A549 (cell line): Measurements from ENCODE around the gene SOX13. TPM values are rescaled to one million over a fixed set of nuclear protein-coding genes. Genes with fewer than 3 reads are reported as not detected.

Source experiments
- ATAC-seq, 2 experiments: fragments of 200-7000 bp in 1 of 2; fragments of >200 bp in 1 of 2; cut with Nextera tagmentation in 1 of 2; cut with Tn5 transposase in 1 of 2; 3 replicates each; pipeline versions ENCODE4 v1.8.0 to v1.9.1; 2018 to 2020; ENCODE audit warnings: mild to moderate bottlenecking in 1 of 2, moderate library complexity in 1 of 2
- CTCF ChIA-PET: fragments of 300-600 bp; sonication (Branson Sonifier 250); formaldehyde crosslinking; extraction: SDS; loops from one replicate; lab custom pipeline; 2021; ENCODE audit warnings: antibody characterized with exemption, inconsistent platforms; lab: Yijun Ruan, JAX
- POLR2A ChIA-PET: fragments of 350-600 bp; formaldehyde crosslinking; extraction: SDS; loops from one replicate; lab custom pipeline; 2021; ENCODE audit warnings: antibody characterized with exemption, inconsistent platforms; lab: Yijun Ruan, JAX
- DNase-seq, 2 experiments: peaks; one replicate each; pipeline versions ENCODE4 v3.0.0 to v3.0.0-alpha.2; 2011 to 2016; ENCODE audit warnings: low read depth in 1 of 2, low spot score in 1 of 2
- FAIRE-seq: peaks from 2 replicates; lab custom pipeline; 2011; peaks lifted over from hg19 to GRCh38; lab: Jason Lieb, UNC
- H3K27ac ChIP-seq, 2 experiments: fragments of >200 bp; sonication (Bioruptor Twin); formaldehyde crosslinking; 3 replicates each; pipeline ENCODE4 v1.5.1; 2016 to 2017
- H3K4me1 ChIP-seq: fragments of >200 bp; sonication (Bioruptor Twin); formaldehyde crosslinking; 3 replicates; pipeline ENCODE4 v1.6.1; 2016
- H3K4me2 ChIP-seq: fragments of >200 bp; sonication (Bioruptor Twin); formaldehyde crosslinking; 3 replicates; pipeline ENCODE4 v1.6.1; 2016
- H3K4me3 ChIP-seq: fragments of >200 bp; sonication (Bioruptor Twin); formaldehyde crosslinking; 3 replicates; pipeline ENCODE4 v1.5.1; 2016
- H3K9me3 ChIP-seq: fragments of >200 bp; sonication (Bioruptor Twin); formaldehyde crosslinking; 3 replicates; pipeline ENCODE4 v1.6.1; 2016
- CHD4 ChIP-seq: fragments of 200-600 bp; sonication (generic); IDR thresholded peaks from 2 replicates; pipeline ENCODE4 v1.6.1; 2016; ENCODE audit warnings: antibody characterized with exemption, mild to moderate bottlenecking, borderline replicate concordance
- ESRRA ChIP-seq: fragments of 150-350 bp; IDR thresholded peaks from 2 replicates; pipeline ENCODE4 v1.6.1; 2014; ENCODE audit warnings: mild to moderate bottlenecking, low read length, borderline replicate concordance
- HDAC2 ChIP-seq: fragments of 200-600 bp; sonication (generic); IDR thresholded peaks from 2 replicates; pipeline ENCODE4 v1.6.1; 2016
- HOXB5 ChIP-seq: fragments of 250-450 bp; sonication (Bioruptor Pico); IDR thresholded peaks from 2 replicates; pipeline ENCODE4 v1.5.0; 2020; ENCODE audit warnings: mild to moderate bottlenecking, moderate library complexity
- JUN ChIP-seq, 2 experiments: fragments of >200 bp; sonication (Bioruptor Twin); formaldehyde crosslinking; IDR thresholded peaks; 2 replicates in 1 of 2; 3 replicates in 1 of 2; pipeline ENCODE4 v1.6.1; 2016 to 2017
- KDM1A ChIP-seq: fragments of 200-600 bp; sonication (generic); IDR thresholded peaks from 2 replicates; pipeline ENCODE4 v1.6.1; 2016; ENCODE audit warnings: low read depth, mild to moderate bottlenecking
- KDM5A ChIP-seq: fragments of 200-600 bp; sonication (generic); IDR thresholded peaks from 2 replicates; pipeline ENCODE4 v1.6.1; 2016; ENCODE audit warnings: antibody characterized with exemption, mild to moderate bottlenecking
- MAFK ChIP-seq: fragments of 450-650 bp; IDR thresholded peaks from 2 replicates; pipeline ENCODE4 v1.6.1; 2014; ENCODE audit not compliant: partially characterized antibody
- NPAS2 ChIP-seq: fragments of 250-450 bp; sonication (Bioruptor Pico); IDR thresholded peaks from 2 replicates; pipeline ENCODE4 v1.8.0; 2022; ENCODE audit warnings: mild to moderate bottlenecking, moderate library complexity, borderline replicate concordance
- ZNF302 ChIP-seq: fragments of 250-450 bp; sonication (Bioruptor Pico); IDR thresholded peaks from 2 replicates; pipeline ENCODE4 v1.9.0; 2021; ENCODE audit warnings: inconsistent platforms, mild to moderate bottlenecking, moderate library complexity
- ZSCAN20 ChIP-seq: fragments of 250-450 bp; sonication (Bioruptor Pico); IDR thresholded peaks from 2 replicates; pipeline ENCODE4 v1.8.0; 2022; ENCODE audit warnings: mild to moderate bottlenecking, moderate library complexity
- WGBS: methylation state at CpG from one replicate; pipeline ENCODE4 v1.1.6; 2017; ENCODE audit errors: missing lambda C conversion rate; 5-methylcytosine and 5-hydroxymethylcytosine counted together
- polyA plus RNA-seq, 4 experiments: library from polyadenylated mRNA; depleted of rRNA in 3 of 4; stranded (reverse); fragments of >200 nt; fragmentation: RNase III in 1 of 4; extraction: RNeasy Plus Mini Kit Qiagen cat#74134 plus additional on column Dnase treatment in 1 of 4; gene quantifications; 2 replicates in 3 of 4; 3 replicates in 1 of 4; pipeline ENCODE4 v1.2.3, GENCODE V29; 2011 to 2017
- TF ChIP-seq, protein P1 (sequence below): fragments of 150-350 bp; IDR thresholded peaks from 2 replicates; pipeline ENCODE4 v1.6.1; 2014; ENCODE audit warnings: low read depth, mild to moderate bottlenecking, low read length
- TF ChIP-seq, protein P2 (sequence below): fragments of >200 bp; sonication (Bioruptor Twin); formaldehyde crosslinking; IDR thresholded peaks from 3 replicates; pipeline ENCODE4 v1.5.1; 2016
- TF ChIP-seq, protein P3 (sequence below): IDR thresholded peaks from 2 replicates; pipeline ENCODE4 v1.6.1; 2012
- TF ChIP-seq, protein P4 (sequence below): fragments of 250-450 bp; sonication (Bioruptor Pico); IDR thresholded peaks from 2 replicates; pipeline ENCODE4 v1.5.0; 2021; ENCODE audit warnings: mild to moderate bottlenecking, moderate library complexity, borderline replicate concordance
- TF ChIP-seq, protein P5 (sequence below): fragments of 450-650 bp; IDR thresholded peaks from 2 replicates; pipeline ENCODE4 v1.6.1; 2014; ENCODE audit warnings: antibody characterized with exemption
- TF ChIP-seq, protein P6 (sequence below): fragments of >200 bp; sonication (Bioruptor Twin); formaldehyde crosslinking; IDR thresholded peaks from 2 replicates; pipeline ENCODE4 v1.6.1; 2016
- TF ChIP-seq, protein P7 (sequence below): IDR thresholded peaks from 2 replicates; pipeline ENCODE4 v1.6.1; 2012; ENCODE audit warnings: low read depth, borderline replicate concordance

SOX13 gene
- polyA plus RNA-seq, 2 of the 4 experiments (the other 2 are of a cell fraction), result 6.8 to 9.8 TPM

DNA sequence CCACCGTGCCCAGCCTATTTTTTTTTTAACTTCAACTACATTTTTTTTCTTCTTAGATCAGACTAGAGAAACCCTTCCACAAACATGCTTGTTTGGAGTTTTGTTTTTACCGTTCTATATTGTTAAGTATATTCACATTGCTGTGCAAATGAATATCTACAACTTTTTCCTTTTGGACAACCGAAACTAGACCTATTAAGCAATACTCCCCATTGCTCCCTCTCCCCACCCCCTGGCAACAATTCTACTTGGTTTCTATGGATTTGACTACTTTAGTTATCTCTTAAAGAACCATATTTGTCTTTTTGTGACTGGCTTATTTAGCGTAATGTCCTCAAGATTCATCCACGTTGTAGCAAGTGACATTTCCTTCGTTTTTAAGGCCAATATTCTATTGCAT is 59.8 kb downstream of the SOX13 start:
- WGBS, result 82% methylated on average over 6 of the region's 6 CpGs
- H3K4me1 ChIP-seq, result peaks cover 24% of the 10 kb centered on the region
- TF ChIP-seq KDM5A (no peak), ZSCAN20 (CRISPR knock-in tag) (no peak), JUN (IDR thresholded peaks at IDR 0.05) (no peak), KDM1A (no peak), ESRRA (no peak), MAFK (no peak), HDAC2 (no peak), ZNF302 (CRISPR knock-in tag) (no peak)
- TF ChIP-seq, protein P1, sequence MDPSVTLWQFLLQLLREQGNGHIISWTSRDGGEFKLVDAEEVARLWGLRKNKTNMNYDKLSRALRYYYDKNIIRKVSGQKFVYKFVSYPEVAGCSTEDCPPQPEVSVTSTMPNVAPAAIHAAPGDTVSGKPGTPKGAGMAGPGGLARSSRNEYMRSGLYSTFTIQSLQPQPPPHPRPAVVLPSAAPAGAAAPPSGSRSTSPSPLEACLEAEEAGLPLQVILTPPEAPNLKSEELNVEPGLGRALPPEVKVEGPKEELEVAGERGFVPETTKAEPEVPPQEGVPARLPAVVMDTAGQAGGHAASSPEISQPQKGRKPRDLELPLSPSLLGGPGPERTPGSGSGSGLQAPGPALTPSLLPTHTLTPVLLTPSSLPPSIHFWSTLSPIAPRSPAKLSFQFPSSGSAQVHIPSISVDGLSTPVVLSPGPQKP, result no peak
- TF ChIP-seq, protein P2, sequence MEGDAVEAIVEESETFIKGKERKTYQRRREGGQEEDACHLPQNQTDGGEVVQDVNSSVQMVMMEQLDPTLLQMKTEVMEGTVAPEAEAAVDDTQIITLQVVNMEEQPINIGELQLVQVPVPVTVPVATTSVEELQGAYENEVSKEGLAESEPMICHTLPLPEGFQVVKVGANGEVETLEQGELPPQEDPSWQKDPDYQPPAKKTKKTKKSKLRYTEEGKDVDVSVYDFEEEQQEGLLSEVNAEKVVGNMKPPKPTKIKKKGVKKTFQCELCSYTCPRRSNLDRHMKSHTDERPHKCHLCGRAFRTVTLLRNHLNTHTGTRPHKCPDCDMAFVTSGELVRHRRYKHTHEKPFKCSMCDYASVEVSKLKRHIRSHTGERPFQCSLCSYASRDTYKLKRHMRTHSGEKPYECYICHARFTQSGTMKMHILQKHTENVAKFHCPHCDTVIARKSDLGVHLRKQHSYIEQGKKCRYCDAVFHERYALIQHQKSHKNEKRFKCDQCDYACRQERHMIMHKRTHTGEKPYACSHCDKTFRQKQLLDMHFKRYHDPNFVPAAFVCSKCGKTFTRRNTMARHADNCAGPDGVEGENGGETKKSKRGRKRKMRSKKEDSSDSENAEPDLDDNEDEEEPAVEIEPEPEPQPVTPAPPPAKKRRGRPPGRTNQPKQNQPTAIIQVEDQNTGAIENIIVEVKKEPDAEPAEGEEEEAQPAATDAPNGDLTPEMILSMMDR, result no peak
- TF ChIP-seq, protein P3, sequence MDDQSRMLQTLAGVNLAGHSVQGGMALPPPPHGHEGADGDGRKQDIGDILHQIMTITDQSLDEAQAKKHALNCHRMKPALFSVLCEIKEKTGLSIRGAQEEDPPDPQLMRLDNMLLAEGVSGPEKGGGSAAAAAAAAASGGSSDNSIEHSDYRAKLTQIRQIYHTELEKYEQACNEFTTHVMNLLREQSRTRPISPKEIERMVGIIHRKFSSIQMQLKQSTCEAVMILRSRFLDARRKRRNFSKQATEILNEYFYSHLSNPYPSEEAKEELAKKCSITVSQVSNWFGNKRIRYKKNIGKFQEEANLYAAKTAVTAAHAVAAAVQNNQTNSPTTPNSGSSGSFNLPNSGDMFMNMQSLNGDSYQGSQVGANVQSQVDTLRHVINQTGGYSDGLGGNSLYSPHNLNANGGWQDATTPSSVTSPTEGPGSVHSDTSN, result no peak
- TF ChIP-seq, protein P4, sequence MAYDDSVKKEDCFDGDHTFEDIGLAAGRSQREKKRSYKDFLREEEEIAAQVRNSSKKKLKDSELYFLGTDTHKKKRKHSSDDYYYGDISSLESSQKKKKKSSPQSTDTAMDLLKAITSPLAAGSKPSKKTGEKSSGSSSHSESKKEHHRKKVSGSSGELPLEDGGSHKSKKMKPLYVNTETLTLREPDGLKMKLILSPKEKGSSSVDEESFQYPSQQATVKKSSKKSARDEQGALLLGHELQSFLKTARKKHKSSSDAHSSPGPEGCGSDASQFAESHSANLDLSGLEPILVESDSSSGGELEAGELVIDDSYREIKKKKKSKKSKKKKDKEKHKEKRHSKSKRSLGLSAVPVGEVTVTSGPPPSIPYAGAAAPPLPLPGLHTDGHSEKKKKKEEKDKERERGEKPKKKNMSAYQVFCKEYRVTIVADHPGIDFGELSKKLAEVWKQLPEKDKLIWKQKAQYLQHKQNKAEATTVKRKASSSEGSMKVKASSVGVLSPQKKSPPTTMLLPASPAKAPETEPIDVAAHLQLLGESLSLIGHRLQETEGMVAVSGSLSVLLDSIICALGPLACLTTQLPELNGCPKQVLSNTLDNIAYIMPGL (CRISPR knock-in tag), result no peak
- TF ChIP-seq, protein P5, sequence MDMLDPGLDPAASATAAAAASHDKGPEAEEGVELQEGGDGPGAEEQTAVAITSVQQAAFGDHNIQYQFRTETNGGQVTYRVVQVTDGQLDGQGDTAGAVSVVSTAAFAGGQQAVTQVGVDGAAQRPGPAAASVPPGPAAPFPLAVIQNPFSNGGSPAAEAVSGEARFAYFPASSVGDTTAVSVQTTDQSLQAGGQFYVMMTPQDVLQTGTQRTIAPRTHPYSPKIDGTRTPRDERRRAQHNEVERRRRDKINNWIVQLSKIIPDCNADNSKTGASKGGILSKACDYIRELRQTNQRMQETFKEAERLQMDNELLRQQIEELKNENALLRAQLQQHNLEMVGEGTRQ, result no peak
- TF ChIP-seq, protein P6, sequence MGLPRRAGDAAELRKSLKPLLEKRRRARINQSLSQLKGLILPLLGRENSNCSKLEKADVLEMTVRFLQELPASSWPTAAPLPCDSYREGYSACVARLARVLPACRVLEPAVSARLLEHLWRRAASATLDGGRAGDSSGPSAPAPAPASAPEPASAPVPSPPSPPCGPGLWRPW, result no peak
- TF ChIP-seq, protein P7, sequence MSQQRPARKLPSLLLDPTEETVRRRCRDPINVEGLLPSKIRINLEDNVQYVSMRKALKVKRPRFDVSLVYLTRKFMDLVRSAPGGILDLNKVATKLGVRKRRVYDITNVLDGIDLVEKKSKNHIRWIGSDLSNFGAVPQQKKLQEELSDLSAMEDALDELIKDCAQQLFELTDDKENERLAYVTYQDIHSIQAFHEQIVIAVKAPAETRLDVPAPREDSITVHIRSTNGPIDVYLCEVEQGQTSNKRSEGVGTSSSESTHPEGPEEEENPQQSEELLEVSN, result no peak
- H3K9me3 ChIP-seq, result no peaks in the 10 kb centered on the region
- FAIRE-seq, result no peak
- POLR2A ChIA-PET, result no interaction called here
- H3K4me3 ChIP-seq, result no peak overlapping the region
- H3K4me2 ChIP-seq, result no peak overlapping the region
- no peak for DNase-seq
- CTCF ChIA-PET, result interaction anchor here (0.7 to 32.2 kb wide), 5 partner anchors 14 to 826 kb away, joined by 3 to 757 read pairs (median 23); partner anchors contain the start of gene SNRPE
- H3K27ac ChIP-seq, result no peak overlapping the region
- ATAC-seq, result no peak

DNA sequence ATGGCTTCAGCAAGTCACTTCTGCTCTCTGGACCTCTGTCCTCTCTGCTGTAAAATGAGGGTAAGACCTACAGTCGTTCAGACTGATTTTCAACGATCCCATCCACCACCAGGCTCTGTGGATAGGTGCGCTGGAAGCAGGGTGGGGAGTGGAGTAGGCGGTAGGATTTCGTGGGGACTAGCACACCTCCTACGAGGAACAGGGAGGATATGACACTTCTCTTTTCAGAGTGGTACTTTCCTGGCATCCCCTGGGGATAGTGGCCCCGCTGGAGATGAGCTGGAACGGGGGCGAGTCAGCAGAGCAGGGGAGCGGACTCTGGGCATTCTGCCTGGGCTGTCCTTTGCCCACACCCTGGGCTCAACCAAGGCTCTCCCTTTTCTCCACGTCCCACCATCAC is 61.2 kb downstream of the SOX13 start:
- DNase-seq, result no peak
- WGBS, result 69% methylated on average over 11 of the region's 11 CpGs
- no peak overlapping the region for H3K27ac ChIP-seq

More for the DNA sequence above, 61.2 kb downstream of the SOX13 start:
- TF ChIP-seq CHD4 (no peak), HOXB5 (no peak), NPAS2 (CRISPR knock-in tag) (no peak)
- Histone ChIP-seq H3K4me2 (no peak overlapping the region), H3K4me3 (no peak overlapping the region), H3K9me3 (no peaks in the 10 kb centered on the region), H3K4me1 (peaks cover 24% of the 10 kb centered on the region)
- ChIA-PET POLR2A (no interaction called here), CTCF (interaction anchor here (1.0 to 32.2 kb wide), 2 partner anchors 73 to 268 kb away, joined by 3 to 757 read pairs; partner anchors contain the start of gene SNRPE)
- FAIRE-seq (no peak), ATAC-seq (no peak)
